ENCODE results near the gene RFTN1. TPM values are rescaled to one million over a fixed set of nuclear protein-coding genes. Genes with fewer than 3 reads are reported as not detected.

Gene RFTN1
- total and polyA plus RNA-seq, 2 donors (not counting 1 experiment from before 2014, with no cell fraction given), result 35.1 to 35.5 TPM

DNA sequence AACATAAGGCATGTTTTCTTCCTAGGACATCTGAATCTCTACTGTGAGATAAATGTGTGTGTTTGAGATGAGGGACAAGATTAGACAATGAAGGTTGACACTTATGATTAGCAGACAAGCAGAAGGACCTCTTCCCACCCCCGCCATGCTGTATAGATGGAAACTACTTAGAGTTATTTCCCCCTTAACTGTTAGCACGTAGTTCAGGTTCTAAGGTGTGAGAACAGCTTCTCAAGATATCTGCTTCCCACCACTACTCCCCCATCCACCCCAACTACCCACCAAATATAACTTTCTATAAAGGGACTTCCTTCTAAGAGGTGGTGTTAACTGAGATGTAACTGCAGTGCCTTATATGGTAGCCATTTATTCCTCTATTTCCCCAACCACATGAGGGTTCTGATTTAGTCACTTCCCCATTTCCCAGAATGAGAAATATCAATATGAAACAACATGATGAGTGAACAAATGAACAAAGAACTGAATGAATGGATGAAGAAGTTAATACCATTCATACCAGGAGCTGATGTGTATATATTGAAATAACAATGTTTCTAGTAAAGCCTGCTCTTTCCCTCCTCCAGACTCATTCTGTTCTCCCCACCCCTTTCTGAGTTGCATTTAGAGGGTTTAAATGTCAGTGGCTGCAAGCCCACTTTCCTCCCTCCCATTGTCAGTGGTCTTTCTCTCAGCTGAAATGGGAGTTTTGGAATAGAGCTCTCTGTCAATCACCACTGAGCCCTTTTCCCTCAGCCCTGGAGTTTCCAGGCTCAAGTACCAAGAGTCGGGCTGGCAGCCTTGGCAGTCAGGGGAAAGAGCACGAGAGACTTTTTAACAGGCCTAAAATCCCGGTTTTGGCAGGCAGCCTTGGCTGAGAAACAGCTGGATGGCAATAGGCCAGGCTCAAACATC is 7.7 kb upstream of the RFTN1 start:
- Histone ChIP-seq H3K9ac (ENCODE audit: insufficient read depth, low read length) (no peak overlapping the region), H3K9me3 (ENCODE audit: control insufficient read depth, insufficient read depth, low read depth, low read length) (no peaks in the 10 kb centered on the region), H3K4me1 (ENCODE audit: control insufficient read depth, extremely low read depth, insufficient read depth, low read length) (no peaks in the 10 kb centered on the region), H2AFZ (ENCODE audit: low read length) (no peak overlapping the region), H3K36me3 (ENCODE audit: control insufficient read depth, insufficient read depth, low read length) (no peaks in the 10 kb centered on the region), H3K27me3 (ENCODE audit: control insufficient read depth, insufficient read depth, low read length) (peaks cover 5% of the 10 kb centered on the region), H3K4me2 (ENCODE audit: extremely low read depth, insufficient read depth, low read length) (no peak overlapping the region), H3K27ac (ENCODE audit: insufficient read depth, low read length) (no peak overlapping the region), H3K4me3 (replicated peaks in 1 of 4; ENCODE audit: control extremely low read depth in 1 of 4, insufficient read depth in 1 of 4, low read depth in 3 of 4, low read length in 4 of 4) (no peak overlapping the region), H3K79me2 (ENCODE audit: control insufficient read depth, insufficient read depth, low read length) (no peaks in the 10 kb centered on the region), H4K20me1 (ENCODE audit: control insufficient read depth, extremely low read depth, insufficient read depth, low read length) (no peaks in the 10 kb centered on the region)
- no peak for DNase-seq (ENCODE audit: low read depth in 2 of 2)
- TF ChIP-seq EZH2 (IDR thresholded peaks at IDR 0.05; ENCODE audit: low read length, missing control alignments), result no peak
- TF ChIP-seq, protein P1, sequence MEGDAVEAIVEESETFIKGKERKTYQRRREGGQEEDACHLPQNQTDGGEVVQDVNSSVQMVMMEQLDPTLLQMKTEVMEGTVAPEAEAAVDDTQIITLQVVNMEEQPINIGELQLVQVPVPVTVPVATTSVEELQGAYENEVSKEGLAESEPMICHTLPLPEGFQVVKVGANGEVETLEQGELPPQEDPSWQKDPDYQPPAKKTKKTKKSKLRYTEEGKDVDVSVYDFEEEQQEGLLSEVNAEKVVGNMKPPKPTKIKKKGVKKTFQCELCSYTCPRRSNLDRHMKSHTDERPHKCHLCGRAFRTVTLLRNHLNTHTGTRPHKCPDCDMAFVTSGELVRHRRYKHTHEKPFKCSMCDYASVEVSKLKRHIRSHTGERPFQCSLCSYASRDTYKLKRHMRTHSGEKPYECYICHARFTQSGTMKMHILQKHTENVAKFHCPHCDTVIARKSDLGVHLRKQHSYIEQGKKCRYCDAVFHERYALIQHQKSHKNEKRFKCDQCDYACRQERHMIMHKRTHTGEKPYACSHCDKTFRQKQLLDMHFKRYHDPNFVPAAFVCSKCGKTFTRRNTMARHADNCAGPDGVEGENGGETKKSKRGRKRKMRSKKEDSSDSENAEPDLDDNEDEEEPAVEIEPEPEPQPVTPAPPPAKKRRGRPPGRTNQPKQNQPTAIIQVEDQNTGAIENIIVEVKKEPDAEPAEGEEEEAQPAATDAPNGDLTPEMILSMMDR (conservative IDR thresholded peaks at IDR 0.05 in 1 of 2, IDR thresholded peaks at IDR 0.05 in 1 of 2; ENCODE audit: low read depth in 1 of 2, low read length in 2 of 2), result no peak

DNA sequence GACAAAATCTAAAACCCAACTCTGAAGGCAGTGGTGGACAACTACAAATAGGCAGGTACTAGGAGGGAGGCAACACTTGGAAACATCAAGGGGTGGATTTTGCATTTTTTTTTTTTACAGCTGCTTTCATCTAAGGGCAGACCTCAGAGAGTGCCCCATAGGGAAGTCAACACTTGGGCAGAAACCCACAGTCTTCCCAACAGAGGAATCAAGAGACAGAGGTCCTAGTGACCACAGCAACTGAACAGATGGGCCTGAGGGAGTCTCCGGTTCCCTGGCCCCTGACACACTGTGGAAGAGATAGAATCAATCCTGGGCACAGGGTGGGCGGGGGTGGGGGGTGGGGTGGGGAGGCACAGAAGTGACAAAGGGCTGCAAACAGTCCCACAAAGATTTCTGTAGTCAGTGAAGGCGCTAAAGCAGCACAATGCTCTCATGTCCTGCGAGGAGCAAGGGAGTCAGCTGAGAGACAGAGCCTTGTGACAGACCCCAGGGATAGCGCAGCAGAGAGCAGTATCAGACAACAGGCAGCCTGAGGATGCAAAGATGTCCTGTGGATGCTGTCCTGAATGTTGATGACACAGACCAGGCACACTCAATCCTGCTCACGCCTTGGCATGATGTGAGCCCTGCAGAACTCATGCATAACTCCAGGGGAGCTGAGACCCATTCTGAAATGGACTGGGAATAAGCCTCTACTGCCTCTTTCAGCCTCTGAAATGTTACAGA is 6.9 kb upstream of the RFTN1 start:
- H3K9me3 ChIP-seq (ENCODE audit: control insufficient read depth, insufficient read depth, low read depth, low read length), result no peaks in the 10 kb centered on the region
- DNase-seq (ENCODE audit: low read depth in 2 of 2), result no peak
- peaks cover 5% of the 10 kb centered on the region for H3K27me3 ChIP-seq (ENCODE audit: control insufficient read depth, insufficient read depth, low read length)
- H4K20me1 ChIP-seq (ENCODE audit: control insufficient read depth, extremely low read depth, insufficient read depth, low read length), result no peaks in the 10 kb centered on the region
- no peaks in the 10 kb centered on the region for H3K4me1 ChIP-seq (ENCODE audit: control insufficient read depth, extremely low read depth, insufficient read depth, low read length)
- TF ChIP-seq EZH2 (IDR thresholded peaks at IDR 0.05; ENCODE audit: low read length, missing control alignments), result no peak
- TF ChIP-seq, protein P1 (conservative IDR thresholded peaks at IDR 0.05 in 1 of 2, IDR thresholded peaks at IDR 0.05 in 1 of 2; ENCODE audit: low read depth in 1 of 2, low read length in 2 of 2), result no peak
- no peak overlapping the region for H3K4me2 ChIP-seq (ENCODE audit: extremely low read depth, insufficient read depth, low read length)
- H3K36me3 ChIP-seq (ENCODE audit: control insufficient read depth, insufficient read depth, low read length), result no peaks in the 10 kb centered on the region
- H3K4me3 ChIP-seq (replicated peaks in 1 of 4; ENCODE audit: control extremely low read depth in 1 of 4, insufficient read depth in 1 of 4, low read depth in 3 of 4, low read length in 4 of 4), result no peak overlapping the region
- H3K79me2 ChIP-seq (ENCODE audit: control insufficient read depth, insufficient read depth, low read length), result no peaks in the 10 kb centered on the region
- no peak overlapping the region for H3K9ac ChIP-seq (ENCODE audit: insufficient read depth, low read length)
- H2AFZ ChIP-seq (ENCODE audit: low read length), result no peak overlapping the region
- H3K27ac ChIP-seq (ENCODE audit: insufficient read depth, low read length), result no peak overlapping the region
